CD4-positive, CD25-positive, alpha-beta regulatory T cell (primary cell): ENCODE data around the gene MITF. TPM values are rescaled to one million over a fixed set of nuclear protein-coding genes. Genes with fewer than 3 reads are reported as not detected.

Experiments used
- ATAC-seq, 2 donors: fragments of 150-1000 bp; cut with Tn5 transposase; one replicate each; pipeline ENCODE4 v1.10.0; 2021; ENCODE audit warnings: low read depth in 2 of 2, moderate number of reproducible peaks in 2 of 2, moderate library complexity in 1 of 2
- DNase-seq, 3 donors: peaks; one replicate each; pipeline versions ENCODE4 v3.0.0 to v3.0.0-alpha.2; 2012 to 2022; ENCODE audit warnings: mixed read lengths in 1 of 3
- H3K27ac ChIP-seq: one replicate; pipeline ENCODE4 v1.7.0; 2013; ENCODE audit warnings: mild to moderate bottlenecking, low read length; ENCODE audit not compliant: insufficient read depth, poor library complexity, severe bottlenecking
- H3K27me3 ChIP-seq: one replicate; pipeline ENCODE4 v1.7.0; 2013; ENCODE audit warnings: low read length; ENCODE audit not compliant: control insufficient read depth, insufficient read depth
- H3K36me3 ChIP-seq: one replicate; pipeline ENCODE4 v1.7.0; 2013; ENCODE audit warnings: mild to moderate bottlenecking, low read length, moderate library complexity; ENCODE audit not compliant: control insufficient read depth, insufficient read depth
- H3K4me1 ChIP-seq: 2 replicates; pipeline ENCODE4 v1.7.0; 2013; ENCODE audit warnings: mild to moderate bottlenecking, low read length; ENCODE audit not compliant: insufficient read depth, control insufficient read depth, poor library complexity, severe bottlenecking
- H3K4me3 ChIP-seq: one replicate; pipeline ENCODE4 v1.7.0; 2013; ENCODE audit warnings: low read depth, mild to moderate bottlenecking, low read length, moderate library complexity
- H3K9me3 ChIP-seq, 2 experiments: 1 replicate in 1 of 2; 2 replicates in 1 of 2; pipeline ENCODE4 v1.7.0; 2013; ENCODE audit warnings: low read length in 2 of 2, mild to moderate bottlenecking in 1 of 2, moderate library complexity in 1 of 2; ENCODE audit not compliant: control insufficient read depth in 2 of 2
- H3K27ac Mint-ChIP-seq, 3 donors: one replicate each; pipeline ENCODE4 v1.8.0; 2020 to 2022; ENCODE audit warnings: mild to moderate bottlenecking in 3 of 3, mixed read lengths in 3 of 3, moderate library complexity in 2 of 3
- H3K27me3 Mint-ChIP-seq: one replicate; pipeline ENCODE4 v1.8.0; 2022; ENCODE audit warnings: mild to moderate bottlenecking, mixed read lengths
- H3K36me3 Mint-ChIP-seq: one replicate; pipeline ENCODE4 v1.8.0; 2020; ENCODE audit warnings: mixed read lengths
- H3K4me1 Mint-ChIP-seq, 4 donors: one replicate each; pipeline ENCODE4 v1.8.0; 2020 to 2022; ENCODE audit warnings: mixed read lengths in 4 of 4, mild to moderate bottlenecking in 1 of 4
- H3K4me3 Mint-ChIP-seq, 4 donors: one replicate each; pipeline ENCODE4 v1.8.0; 2020 to 2022; ENCODE audit warnings: mild to moderate bottlenecking in 4 of 4, mixed read lengths in 4 of 4, moderate library complexity in 3 of 4
- H3K9me3 Mint-ChIP-seq, 7 donors: one replicate each; pipeline ENCODE4 v1.8.0; 2020 to 2022; ENCODE audit warnings: mixed read lengths in 7 of 7, mild to moderate bottlenecking in 3 of 7, moderate library complexity in 2 of 7
- polyA plus RNA-seq, 4 donors: library from polyadenylated mRNA; unstranded; fragments of 300-500 nt; fragmentation: Illumina TruSeq; gene quantifications; one replicate each; pipeline ENCODE4 v1.2.3, GENCODE V29; 2021
- total RNA-seq: library from RNA; stranded (reverse); gene quantifications from one replicate; pipeline ENCODE4 v1.2.3, GENCODE V29; 2022

The MITF gene
- total and polyA plus RNA-seq, 5 donors from 2014 or later: 0.44 TPM; not detected in 4

- ATAC-seq (no peak), DNase-seq (no peak)
- H3K27ac ChIP-seq: no peak overlapping the region
- no peak overlapping the region for H3K4me3 ChIP-seq
- no peak overlapping the region for H3K27ac Mint-ChIP-seq
- no peaks in the 10 kb centered on the region for H3K36me3 Mint-ChIP-seq
- H3K27me3 Mint-ChIP-seq: no peaks in the 10 kb centered on the region
- no peaks in the 10 kb centered on the region for H3K36me3 ChIP-seq
- H3K27me3 ChIP-seq: peaks cover 2% of the 10 kb centered on the region
- no peaks in the 10 kb centered on the region for H3K9me3 ChIP-seq
- H3K4me3 Mint-ChIP-seq: no peak overlapping the region
- H3K4me1 Mint-ChIP-seq: no peaks in the 10 kb centered on the region
- no peaks in the 10 kb centered on the region for H3K4me1 ChIP-seq
- peaks cover 0 to 2% (median 0%) of the 10 kb centered on the region in 7 donors for H3K9me3 Mint-ChIP-seq
These were observed 126.8 kb downstream of the MITF start for GRCh38 chr3:69865925-69866679.

GRCh38 chr3:69866988-69867720, 127.9 kb downstream of the MITF start:
- H3K4me3 Mint-ChIP-seq: no peak overlapping the region
- H3K27ac Mint-ChIP-seq: no peak overlapping the region
- H3K4me1 ChIP-seq: no peaks in the 10 kb centered on the region
- no peak overlapping the region for H3K27ac ChIP-seq
- H3K9me3 Mint-ChIP-seq: peaks cover 0 to 2% (median 0%) of the 10 kb centered on the region in 7 donors
- no peak overlapping the region for H3K4me3 ChIP-seq
- peaks cover 2% of the 10 kb centered on the region for H3K27me3 ChIP-seq
- ATAC-seq: no peak
- no peaks in the 10 kb centered on the region for H3K27me3 Mint-ChIP-seq
- no peaks in the 10 kb centered on the region for H3K36me3 Mint-ChIP-seq
- H3K9me3 ChIP-seq: no peaks in the 10 kb centered on the region
- DNase-seq: no peak
- H3K4me1 Mint-ChIP-seq: no peaks in the 10 kb centered on the region
- H3K36me3 ChIP-seq: no peaks in the 10 kb centered on the region

- Mint-ChIP-seq H3K27ac (no peak overlapping the region), H3K4me3 (no peak overlapping the region), H3K4me1 (no peaks in the 10 kb centered on the region), H3K27me3 (no peaks in the 10 kb centered on the region), H3K36me3 (no peaks in the 10 kb centered on the region), H3K9me3 (peaks cover 0 to 2% (median 0%) of the 10 kb centered on the region in 7 donors)
- peaks cover 2% of the 10 kb centered on the region for H3K27me3 ChIP-seq
- no peaks in the 10 kb centered on the region for H3K9me3 ChIP-seq
- no peak overlapping the region for H3K27ac ChIP-seq
- ATAC-seq (no peak), DNase-seq (no peak)
- no peaks in the 10 kb centered on the region for H3K4me1 ChIP-seq
- no peak overlapping the region for H3K4me3 ChIP-seq
- H3K36me3 ChIP-seq: no peaks in the 10 kb centered on the region
These were observed 128.8 kb downstream of the MITF start for GRCh38 chr3:69867941-69868505.

GRCh38 chr3:69868841-69869420, 129.7 kb downstream of the MITF start:
- Histone ChIP-seq H3K9me3 (no peaks in the 10 kb centered on the region), H3K4me1 (no peaks in the 10 kb centered on the region), H3K4me3 (no peak overlapping the region), H3K27ac (no peak overlapping the region), H3K36me3 (no peaks in the 10 kb centered on the region), H3K27me3 (peaks cover 2% of the 10 kb centered on the region)
- Mint-ChIP-seq H3K36me3 (no peaks in the 10 kb centered on the region), H3K4me3 (no peak overlapping the region), H3K4me1 (no peaks in the 10 kb centered on the region), H3K27me3 (no peaks in the 10 kb centered on the region), H3K9me3 (peaks cover 0 to 2% (median 0%) of the 10 kb centered on the region in 7 donors), H3K27ac (no peak overlapping the region)
- no peak for DNase-seq
- no peak for ATAC-seq

- H3K27ac ChIP-seq: no peak overlapping the region
- no peaks in the 10 kb centered on the region for H3K27me3 Mint-ChIP-seq
- DNase-seq: no peak
- peaks cover 0 to 2% (median 0%) of the 10 kb centered on the region in 7 donors for H3K9me3 Mint-ChIP-seq
- no peak overlapping the region for H3K4me3 Mint-ChIP-seq
- no peak overlapping the region for H3K27ac Mint-ChIP-seq
- H3K4me1 Mint-ChIP-seq: no peaks in the 10 kb centered on the region
- H3K36me3 Mint-ChIP-seq: no peaks in the 10 kb centered on the region
- ATAC-seq: no peak
- no peak overlapping the region for H3K4me3 ChIP-seq
- no peaks in the 10 kb centered on the region for H3K36me3 ChIP-seq
- H3K9me3 ChIP-seq: no peaks in the 10 kb centered on the region
- peaks cover 2% of the 10 kb centered on the region for H3K27me3 ChIP-seq
- H3K4me1 ChIP-seq: no peaks in the 10 kb centered on the region
These were observed 130.4 kb downstream of the MITF start for GRCh38 chr3:69869643-69870042.

GRCh38 chr3:69871251-69871650, 132.0 kb downstream of the MITF start:
- Mint-ChIP-seq H3K4me1 (no peaks in the 10 kb centered on the region), H3K27me3 (no peaks in the 10 kb centered on the region), H3K36me3 (no peaks in the 10 kb centered on the region), H3K27ac (no peak overlapping the region), H3K4me3 (no peak overlapping the region), H3K9me3 (peaks cover 0 to 2% (median 0%) of the 10 kb centered on the region in 7 donors)
- H3K27me3 ChIP-seq: no peaks in the 10 kb centered on the region
- H3K36me3 ChIP-seq: no peaks in the 10 kb centered on the region
- no peaks in the 10 kb centered on the region for H3K4me1 ChIP-seq
- H3K9me3 ChIP-seq: no peaks in the 10 kb centered on the region
- H3K4me3 ChIP-seq: no peak overlapping the region
- DNase-seq (no peak), ATAC-seq (no peak)
- H3K27ac ChIP-seq: no peak overlapping the region

GRCh38 chr3:69871868-69872267, 132.6 kb downstream of the MITF start:
- DNase-seq: no peak

More at GRCh38 chr3:69871868-69872267, 132.6 kb downstream of the MITF start:
- Mint-ChIP-seq H3K27me3 (no peaks in the 10 kb centered on the region), H3K27ac (no peak overlapping the region), H3K9me3 (peaks cover 0 to 2% (median 0%) of the 10 kb centered on the region in 7 donors), H3K36me3 (no peaks in the 10 kb centered on the region), H3K4me1 (no peaks in the 10 kb centered on the region), H3K4me3 (no peak overlapping the region)
- H3K36me3 ChIP-seq: no peaks in the 10 kb centered on the region
- H3K27me3 ChIP-seq: no peaks in the 10 kb centered on the region
- H3K27ac ChIP-seq: no peak overlapping the region
- H3K4me3 ChIP-seq: no peak overlapping the region
- H3K9me3 ChIP-seq: no peaks in the 10 kb centered on the region
- no peak for ATAC-seq
- no peaks in the 10 kb centered on the region for H3K4me1 ChIP-seq
